ENCODE measurements around the gene MEF2B.

- no peak for TF ChIP-seq CTCF (IDR thresholded peaks at IDR 0.05)
- no peak for TF ChIP-seq POLR2A (IDR thresholded peaks at IDR 0.05)
These were observed 6.9 kb upstream of the MEF2B start for GRCh38 chr19:19176950-19177349.

All from right lobe of liver (tissue), 4 donors.